ENCODE measurements around the gene CSNK1G3.

- no peak for TF ChIP-seq EZH2 (IDR thresholded peaks at IDR 0.05; ENCODE audit: insufficient read depth, poor library complexity, severe bottlenecking)
- TF ChIP-seq EZH2phosphoT487 (IDR thresholded peaks at IDR 0.05; ENCODE audit: insufficient read depth, low read depth) = no peak
These were observed 147.5 kb downstream of the CSNK1G3 start for GRCh38 chr5:123659495-123659894.

All from GM23248 (cell line).